Astrocyte (in vitro differentiated cells and primary cell): Measurements from ENCODE around the gene CREB3L1. TPM values are rescaled to one million over a fixed set of nuclear protein-coding genes. Genes with fewer than 3 reads are reported as not detected.
A peak's percentile ranks its signal among the peaks of the same experiment; 100 is the strongest.

ENCODE experiments used
- DNase-seq: peaks from one replicate; pipeline ENCODE4 v3.0.0-alpha.2; 2010; ENCODE audit warnings: low read depth
- FAIRE-seq: peaks from 2 replicates; lab custom pipeline; 2011; peaks lifted over from hg19 to GRCh38; lab: Jason Lieb, UNC
- H2AFZ ChIP-seq: 2 replicates; pipeline ENCODE4 v1.6.0; 2012; ENCODE audit warnings: low read depth, low read length, inconsistent platforms
- H3K27ac ChIP-seq: 2 replicates; pipeline ENCODE4 v1.5.1; 2011; ENCODE audit warnings: low read depth, low read length, inconsistent platforms
- H3K27me3 ChIP-seq: 2 replicates; pipeline ENCODE4 v1.6.0; 2011; ENCODE audit warnings: low read length, inconsistent platforms; ENCODE audit not compliant: insufficient read depth
- H3K36me3 ChIP-seq: 2 replicates; pipeline ENCODE4 v1.5.1; 2011; ENCODE audit warnings: low read length, inconsistent platforms; ENCODE audit not compliant: insufficient read depth
- H3K4me1 ChIP-seq: 2 replicates; pipeline ENCODE4 v1.5.1; 2011; ENCODE audit warnings: low read length, inconsistent platforms; ENCODE audit not compliant: insufficient read depth
- H3K4me2 ChIP-seq: 2 replicates; pipeline ENCODE4 v1.6.0; 2012; ENCODE audit warnings: low read length, inconsistent platforms
- H3K4me3 ChIP-seq: 2 replicates; pipeline ENCODE4 v1.5.1; 2011; ENCODE audit warnings: low read depth, mild to moderate bottlenecking, low read length, inconsistent platforms; ENCODE audit not compliant: insufficient read depth
- H3K79me2 ChIP-seq: 2 replicates; pipeline ENCODE4 v1.6.0; 2012; ENCODE audit warnings: mild to moderate bottlenecking, low read length, inconsistent platforms; ENCODE audit not compliant: insufficient read depth
- H3K9ac ChIP-seq: 2 replicates; pipeline ENCODE4 v1.6.0; 2012; ENCODE audit warnings: mild to moderate bottlenecking, low read length, inconsistent platforms
- H3K9me3 ChIP-seq: 2 replicates; pipeline ENCODE4 v1.5.1; 2012; ENCODE audit warnings: low read depth, mild to moderate bottlenecking, low read length, inconsistent platforms; ENCODE audit not compliant: insufficient read depth
- H4K20me1 ChIP-seq: 2 replicates; pipeline ENCODE4 v1.6.0; 2012; ENCODE audit warnings: low read length, inconsistent platforms; ENCODE audit not compliant: insufficient read depth
- H3K27ac Mint-ChIP-seq: one replicate; pipeline ENCODE4 v1.8.0; 2021; ENCODE audit warnings: mild to moderate bottlenecking, mixed read lengths; ENCODE audit not compliant: unreplicated experiment
- H3K27me3 Mint-ChIP-seq: one replicate; pipeline ENCODE4 v1.8.0; 2021; ENCODE audit warnings: low read depth, mixed read lengths; ENCODE audit not compliant: unreplicated experiment
- H3K36me3 Mint-ChIP-seq: one replicate; pipeline ENCODE4 v1.8.0; 2021; ENCODE audit warnings: low read depth, mixed read lengths; ENCODE audit not compliant: unreplicated experiment
- H3K4me1 Mint-ChIP-seq: one replicate; pipeline ENCODE4 v1.8.0; 2021; ENCODE audit warnings: low read depth, mixed read lengths; ENCODE audit not compliant: unreplicated experiment
- H3K4me3 Mint-ChIP-seq: one replicate; pipeline ENCODE4 v1.8.0; 2021; ENCODE audit warnings: mild to moderate bottlenecking, moderate library complexity, mixed read lengths; ENCODE audit not compliant: unreplicated experiment
- H3K9me3 Mint-ChIP-seq: one replicate; pipeline ENCODE4 v1.8.0; 2021; ENCODE audit warnings: mild to moderate bottlenecking, mixed read lengths; ENCODE audit not compliant: unreplicated experiment
- CTCF ChIP-seq: IDR thresholded peaks from 2 replicates; pipeline ENCODE4 v1.5.1; 2011; ENCODE audit warnings: low read depth, mild to moderate bottlenecking, inconsistent platforms, low read length, moderate library complexity; ENCODE audit not compliant: insufficient read depth
- EZH2 ChIP-seq: IDR thresholded peaks from 2 replicates; pipeline ENCODE4 v1.6.1; 2012; ENCODE audit warnings: mild to moderate bottlenecking, low read length, inconsistent platforms; ENCODE audit not compliant: insufficient read depth
- total RNA-seq: library from RNA; stranded (reverse); gene quantifications from 2 replicates; pipeline ENCODE4 v1.2.1, GENCODE V29; 2021

CREB3L1 gene
- total RNA-seq, 1 donor from 2014 or later: 324 TPM

DNA sequence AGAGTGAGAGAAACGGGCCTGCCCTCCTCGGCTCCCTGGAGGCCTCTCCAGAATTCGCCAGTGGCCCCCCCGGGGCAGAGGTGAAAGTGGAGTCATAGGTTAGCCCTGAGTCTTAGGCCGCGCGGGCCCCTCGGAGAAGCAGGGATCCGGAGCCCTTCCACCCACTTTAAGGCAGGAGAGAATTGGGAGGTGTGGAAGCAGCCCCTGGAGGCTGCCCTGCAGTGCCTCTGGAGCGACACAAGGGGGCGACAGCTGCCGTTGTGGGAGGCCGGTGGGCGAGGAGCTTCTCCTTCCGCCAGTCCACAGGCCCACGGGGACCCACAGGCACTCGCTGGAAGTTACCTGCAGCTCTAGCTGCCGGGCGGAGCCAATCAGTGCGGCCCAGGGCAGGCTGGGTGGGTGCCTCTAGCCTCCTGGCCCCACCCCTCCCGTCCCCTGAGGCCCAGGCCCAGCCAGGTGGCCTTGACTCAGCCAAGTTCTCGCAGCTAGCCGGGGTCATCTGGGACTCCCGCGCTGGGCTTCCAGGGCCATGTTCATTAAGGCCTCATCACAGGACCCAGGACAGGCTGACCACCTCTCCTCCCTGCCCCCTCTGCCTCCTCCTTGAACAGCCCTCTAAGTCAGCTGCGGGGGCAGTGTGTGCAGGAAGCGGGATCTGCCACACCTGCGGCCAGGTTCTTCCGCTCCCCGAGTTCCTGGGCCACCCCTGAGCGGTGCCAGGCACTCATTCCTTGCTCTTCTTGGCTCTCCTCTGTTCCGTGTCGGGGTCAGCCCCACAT is 74.8 kb downstream of the CREB3L1 start:
- peaks cover 81% of the 10 kb centered on the region for H4K20me1 ChIP-seq
- no peak overlapping the region for H3K27ac Mint-ChIP-seq
- DNase-seq: no peak
- no peak overlapping the region for H2AFZ ChIP-seq
- H3K27me3 Mint-ChIP-seq: no peaks in the 10 kb centered on the region
- no peak overlapping the region for H3K9ac ChIP-seq
- H3K4me1 ChIP-seq: peaks cover 12% of the 10 kb centered on the region
- peaks cover 6% of the 10 kb centered on the region for H3K36me3 Mint-ChIP-seq
- no peak overlapping the region for H3K4me3 Mint-ChIP-seq
- peaks cover 20% of the 10 kb centered on the region for H3K4me1 Mint-ChIP-seq
- H3K36me3 ChIP-seq: no peaks in the 10 kb centered on the region
- H3K9me3 Mint-ChIP-seq: no peaks in the 10 kb centered on the region
- no peak overlapping the region for H3K4me3 ChIP-seq
- H3K27me3 ChIP-seq: no peaks in the 10 kb centered on the region
- no peak for FAIRE-seq
- H3K4me2 ChIP-seq: no peak overlapping the region
- no peak overlapping the region for H3K27ac ChIP-seq
- H3K79me2 ChIP-seq: peaks cover 85% of the 10 kb centered on the region
- H3K9me3 ChIP-seq: no peaks in the 10 kb centered on the region
- peak; percentile 53 for TF ChIP-seq CTCF
- TF ChIP-seq EZH2: no peak

DNA sequence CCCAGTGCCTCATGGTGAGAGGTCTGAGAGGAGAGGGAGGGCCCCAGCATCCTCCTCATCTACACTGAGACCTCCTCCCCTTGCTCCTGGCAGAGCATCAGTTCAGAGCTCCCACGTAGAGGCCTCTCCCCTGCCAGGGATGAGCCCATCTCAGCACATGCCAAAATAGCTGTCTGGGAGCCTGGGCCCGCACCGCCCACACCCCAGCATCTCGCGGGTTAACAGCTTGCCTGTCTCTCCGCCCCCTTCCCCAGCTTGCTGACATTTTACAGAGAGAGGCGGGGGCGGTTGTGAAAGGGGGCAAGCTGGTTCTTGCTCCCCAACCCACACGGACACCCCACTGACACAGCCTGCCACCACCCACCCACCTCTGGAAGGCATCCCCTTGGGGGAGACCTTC is 76.2 kb downstream of the CREB3L1 start:
- H3K4me3 ChIP-seq: no peak overlapping the region
- no peaks in the 10 kb centered on the region for H3K36me3 ChIP-seq
- no peak for FAIRE-seq
- H2AFZ ChIP-seq: no peak overlapping the region
- Mint-ChIP-seq H3K27ac (no peak overlapping the region), H3K4me1 (peaks cover 17% of the 10 kb centered on the region), H3K27me3 (no peaks in the 10 kb centered on the region), H3K9me3 (no peaks in the 10 kb centered on the region), H3K36me3 (peaks cover 6% of the 10 kb centered on the region), H3K4me3 (no peak overlapping the region)
- H3K4me2 ChIP-seq: no peak overlapping the region
- no peak overlapping the region for H3K27ac ChIP-seq
- DNase-seq: no peak
- peaks cover 80% of the 10 kb centered on the region for H3K79me2 ChIP-seq
- peaks cover 78% of the 10 kb centered on the region for H4K20me1 ChIP-seq
- peaks cover 4% of the 10 kb centered on the region for H3K4me1 ChIP-seq
- no peaks in the 10 kb centered on the region for H3K27me3 ChIP-seq
- no peak overlapping the region for H3K9ac ChIP-seq
- no peak for TF ChIP-seq EZH2
- TF ChIP-seq CTCF: no peak
- H3K9me3 ChIP-seq: no peaks in the 10 kb centered on the region

DNA sequence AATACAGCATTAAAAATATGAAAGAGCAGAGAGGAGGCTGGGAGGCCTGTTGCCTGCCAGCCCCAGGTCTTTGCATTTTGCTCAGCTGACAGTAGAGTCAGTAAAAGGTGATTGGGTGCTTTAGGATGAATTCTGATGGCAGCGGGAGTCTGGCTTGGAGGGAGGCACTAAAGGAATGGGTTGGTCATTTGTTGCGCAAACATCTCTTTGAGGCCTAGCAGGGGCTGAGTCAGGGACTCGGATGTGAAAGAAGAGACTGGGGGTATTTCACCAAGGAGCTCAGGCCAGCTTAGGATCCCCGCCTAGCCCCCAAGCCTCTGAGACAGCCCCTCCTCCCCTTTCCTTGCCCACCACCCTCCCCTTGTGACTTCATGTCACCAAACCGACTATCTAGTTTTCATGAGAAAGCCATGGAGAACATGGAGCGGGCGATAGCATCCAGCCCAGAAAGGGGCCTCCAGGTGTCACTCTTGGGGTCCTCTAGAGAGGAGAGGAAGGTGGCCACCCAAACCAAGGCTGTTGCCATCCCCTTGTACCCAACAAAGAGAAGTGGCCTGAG is 79.5 kb downstream of the CREB3L1 start:
- no peaks in the 10 kb centered on the region for H3K9me3 Mint-ChIP-seq
- Histone ChIP-seq H3K36me3 (no peaks in the 10 kb centered on the region), H3K27ac (no peak overlapping the region), H3K4me1 (peaks cover 13% of the 10 kb centered on the region), H3K9ac (no peak overlapping the region), H3K27me3 (no peaks in the 10 kb centered on the region), H3K9me3 (no peaks in the 10 kb centered on the region), H4K20me1 (peaks cover 62% of the 10 kb centered on the region), H3K79me2 (peaks cover 65% of the 10 kb centered on the region), H3K4me3 (no peak overlapping the region), H2AFZ (no peak overlapping the region), H3K4me2 (no peak overlapping the region)
- H3K4me1 Mint-ChIP-seq: peaks cover 13% of the 10 kb centered on the region
- DNase-seq (peak; percentile 29), FAIRE-seq (no peak)
- TF ChIP-seq EZH2: no peak
- no peak for TF ChIP-seq CTCF
- H3K27ac Mint-ChIP-seq: peak overlapping the region; percentile 77
- peaks cover 6% of the 10 kb centered on the region for H3K36me3 Mint-ChIP-seq
- no peaks in the 10 kb centered on the region for H3K27me3 Mint-ChIP-seq
- peak overlapping the region; percentile 47 for H3K4me3 Mint-ChIP-seq
